Esophagus muscularis mucosa (tissue), 4 donors: ENCODE data around the gene NEU4.

Source experiments
- EP300 ChIP-seq: sonication (generic); formaldehyde crosslinking; IDR thresholded peaks from one replicate; pipeline ENCODE4 v1.6.1; 2017; ENCODE audit warnings: antibody characterized with exemption
- POLR2AphosphoS5 ChIP-seq, 2 donors: sonication (generic); formaldehyde crosslinking; IDR thresholded peaks; one replicate each; pipeline ENCODE4 v1.6.1; 2017; ENCODE audit warnings: antibody characterized with exemption in 2 of 2
- TF ChIP-seq, protein P1 (sequence below), 3 experiments: fragments of 200-600 bp in 2 of 3; fragments of 450-650 bp in 1 of 3; sonication (generic) in 2 of 3; IDR thresholded peaks; one replicate each; pipeline ENCODE4 v1.5.1; 2017 to 2019; ENCODE audit warnings: antibody characterized with exemption in 3 of 3, mild to moderate bottlenecking in 2 of 3, moderate library complexity in 1 of 3

- TF ChIP-seq POLR2AphosphoS5 (IDR thresholded peaks at IDR 0.05) (no peak), EP300 (no peak)
- TF ChIP-seq, protein P1, sequence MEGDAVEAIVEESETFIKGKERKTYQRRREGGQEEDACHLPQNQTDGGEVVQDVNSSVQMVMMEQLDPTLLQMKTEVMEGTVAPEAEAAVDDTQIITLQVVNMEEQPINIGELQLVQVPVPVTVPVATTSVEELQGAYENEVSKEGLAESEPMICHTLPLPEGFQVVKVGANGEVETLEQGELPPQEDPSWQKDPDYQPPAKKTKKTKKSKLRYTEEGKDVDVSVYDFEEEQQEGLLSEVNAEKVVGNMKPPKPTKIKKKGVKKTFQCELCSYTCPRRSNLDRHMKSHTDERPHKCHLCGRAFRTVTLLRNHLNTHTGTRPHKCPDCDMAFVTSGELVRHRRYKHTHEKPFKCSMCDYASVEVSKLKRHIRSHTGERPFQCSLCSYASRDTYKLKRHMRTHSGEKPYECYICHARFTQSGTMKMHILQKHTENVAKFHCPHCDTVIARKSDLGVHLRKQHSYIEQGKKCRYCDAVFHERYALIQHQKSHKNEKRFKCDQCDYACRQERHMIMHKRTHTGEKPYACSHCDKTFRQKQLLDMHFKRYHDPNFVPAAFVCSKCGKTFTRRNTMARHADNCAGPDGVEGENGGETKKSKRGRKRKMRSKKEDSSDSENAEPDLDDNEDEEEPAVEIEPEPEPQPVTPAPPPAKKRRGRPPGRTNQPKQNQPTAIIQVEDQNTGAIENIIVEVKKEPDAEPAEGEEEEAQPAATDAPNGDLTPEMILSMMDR (IDR thresholded peaks at IDR 0.05) = no peak
These were observed 12.8 kb upstream of the NEU4 start for GRCh38 chr2:241796209-241796608.
